Neural cell (in vitro differentiated cells): ENCODE measurements around the gene NFAM1. TPM values are rescaled to one million over a fixed set of nuclear protein-coding genes. Genes with fewer than 3 reads are reported as not detected.

Experiments used
- H2AFZ ChIP-seq: fragments of 200-600, 300-800 bp; sonication (generic), shearing (Covaris generic); 2 replicates; pipeline ENCODE4 v1.6.0; 2014; ENCODE audit warnings: low read depth, mild to moderate bottlenecking, antibody characterized with exemption, low read length, moderate library complexity
- H3F3A ChIP-seq: fragments of 200-600 bp; shearing (Covaris generic); 2 replicates; pipeline ENCODE4 v1.6.1; 2016; ENCODE audit warnings: mild to moderate bottlenecking, moderate library complexity, mixed read lengths, antibody characterized with exemption, low read length; ENCODE audit not compliant: insufficient read depth, poor library complexity, severe bottlenecking
- H3K27ac ChIP-seq: fragments of 200-600, 300-800 bp; sonication (generic), shearing (Covaris generic); 2 replicates; pipeline ENCODE4 v1.5.1; 2014; ENCODE audit warnings: mild to moderate bottlenecking, low read length, moderate library complexity
- H3K27me3 ChIP-seq: fragments of 300-800, 200-600 bp; sonication (generic), shearing (Covaris generic); 2 replicates; pipeline ENCODE4 v1.6.0; 2014; ENCODE audit warnings: mild to moderate bottlenecking, low read depth, low read length, moderate library complexity; ENCODE audit not compliant: insufficient read depth
- H3K36me3 ChIP-seq: fragments of 300-800, 200-600 bp; sonication (generic), shearing (Covaris generic); 2 replicates; pipeline ENCODE4 v1.5.1; 2014; ENCODE audit warnings: mild to moderate bottlenecking, antibody characterized with exemption, low read length, moderate library complexity; ENCODE audit not compliant: insufficient read depth
- H3K4me2 ChIP-seq: fragments of 300-800, 200-600 bp; sonication (generic), shearing (Covaris generic); 2 replicates; pipeline ENCODE4 v1.6.0; 2014; ENCODE audit warnings: mild to moderate bottlenecking, low read length
- H3K4me3 ChIP-seq: fragments of 300-800, 200-600 bp; sonication (generic), shearing (Covaris generic); 2 replicates; pipeline ENCODE4 v1.5.1; 2014; ENCODE audit warnings: mild to moderate bottlenecking, low read length, moderate library complexity
- H3K79me2 ChIP-seq: fragments of 200-600 bp; shearing (Covaris generic); replicated peaks from 2 replicates; pipeline ENCODE4 v1.6.0; 2014; ENCODE audit warnings: mild to moderate bottlenecking, low read length, moderate library complexity; ENCODE audit not compliant: insufficient read depth
- H3K9ac ChIP-seq: fragments of 300-800, 200-600 bp; sonication (generic), shearing (Covaris generic); 2 replicates; pipeline ENCODE4 v1.6.1; 2016; ENCODE audit warnings: mild to moderate bottlenecking, low read length, mixed read lengths
- H3K9me2 ChIP-seq: fragments of 200-600 bp; shearing (Covaris generic); 2 replicates; pipeline ENCODE4 v1.6.1; 2016; ENCODE audit warnings: mild to moderate bottlenecking, low read length, mixed read lengths; ENCODE audit not compliant: insufficient read depth
- H3K9me3 ChIP-seq: fragments of 200-600, 300-800 bp; sonication (generic), shearing (Covaris generic); 2 replicates; pipeline ENCODE4 v1.6.1; 2016; ENCODE audit warnings: mild to moderate bottlenecking, mixed run types, low read length, moderate library complexity, mixed read lengths
- H4K20me1 ChIP-seq: fragments of 200-600 bp; shearing (Covaris generic); 2 replicates; pipeline ENCODE4 v1.6.1; 2016; ENCODE audit warnings: mild to moderate bottlenecking, mixed run types; ENCODE audit not compliant: insufficient read depth
- EP300 ChIP-seq: fragments of 450-650 bp; conservative IDR thresholded peaks from 2 replicates; pipeline ENCODE4 v1.6.1; 2014; ENCODE audit warnings: antibody characterized with exemption, mild to moderate bottlenecking, moderate library complexity; ENCODE audit not compliant: poor library complexity, severe bottlenecking
- EZH2 ChIP-seq: fragments of 200-600, 300-800 bp; shearing (Covaris generic), sonication (generic); IDR thresholded peaks from 2 replicates; pipeline ENCODE4 v1.6.1; 2014; ENCODE audit warnings: antibody characterized with exemption, low read length, borderline replicate concordance, mild to moderate bottlenecking; ENCODE audit not compliant: insufficient read depth, poor library complexity, severe bottlenecking
- MXI1 ChIP-seq: fragments of 450-650 bp; conservative IDR thresholded peaks from 2 replicates; pipeline ENCODE4 v1.6.1; 2014; ENCODE audit warnings: antibody characterized with exemption, mild to moderate bottlenecking; ENCODE audit not compliant: poor library complexity, severe bottlenecking
- POLR2AphosphoS5 ChIP-seq: IDR thresholded peaks from 2 replicates; pipeline ENCODE4 v1.6.1; 2012
- RAD21 ChIP-seq: fragments of 450-650 bp; conservative IDR thresholded peaks from 2 replicates; pipeline ENCODE4 v1.6.1; 2014; ENCODE audit warnings: antibody characterized with exemption, mild to moderate bottlenecking, moderate library complexity
- SMC3 ChIP-seq: fragments of 450-650 bp; conservative IDR thresholded peaks from 2 replicates; pipeline ENCODE4 v1.6.1; 2014; ENCODE audit warnings: antibody characterized with exemption, mild to moderate bottlenecking, moderate library complexity; ENCODE audit not compliant: poor library complexity
- TAF1 ChIP-seq: IDR thresholded peaks from 2 replicates; pipeline ENCODE4 v1.6.1; 2012; ENCODE audit warnings: low read depth
- polyA plus RNA-seq: library from polyadenylated mRNA; depleted of rRNA; stranded (reverse); fragments of >200 nt; gene quantifications from 2 replicates; pipeline ENCODE4 v1.2.3, GENCODE V29; 2014
- TF ChIP-seq, protein P1 (sequence below): IDR thresholded peaks from 2 replicates; pipeline ENCODE4 v1.6.1; 2012; ENCODE audit warnings: borderline replicate concordance
- TF ChIP-seq, protein P2 (sequence below): fragments of 450-650 bp; IDR thresholded peaks from 2 replicates; pipeline ENCODE4 v1.5.1; 2014; ENCODE audit warnings: antibody characterized with exemption, mild to moderate bottlenecking, moderate library complexity; ENCODE audit not compliant: poor library complexity, severe bottlenecking

Gene NFAM1
- polyA plus RNA-seq, 1 donor from 2014 or later = 0.05 TPM

DNA sequence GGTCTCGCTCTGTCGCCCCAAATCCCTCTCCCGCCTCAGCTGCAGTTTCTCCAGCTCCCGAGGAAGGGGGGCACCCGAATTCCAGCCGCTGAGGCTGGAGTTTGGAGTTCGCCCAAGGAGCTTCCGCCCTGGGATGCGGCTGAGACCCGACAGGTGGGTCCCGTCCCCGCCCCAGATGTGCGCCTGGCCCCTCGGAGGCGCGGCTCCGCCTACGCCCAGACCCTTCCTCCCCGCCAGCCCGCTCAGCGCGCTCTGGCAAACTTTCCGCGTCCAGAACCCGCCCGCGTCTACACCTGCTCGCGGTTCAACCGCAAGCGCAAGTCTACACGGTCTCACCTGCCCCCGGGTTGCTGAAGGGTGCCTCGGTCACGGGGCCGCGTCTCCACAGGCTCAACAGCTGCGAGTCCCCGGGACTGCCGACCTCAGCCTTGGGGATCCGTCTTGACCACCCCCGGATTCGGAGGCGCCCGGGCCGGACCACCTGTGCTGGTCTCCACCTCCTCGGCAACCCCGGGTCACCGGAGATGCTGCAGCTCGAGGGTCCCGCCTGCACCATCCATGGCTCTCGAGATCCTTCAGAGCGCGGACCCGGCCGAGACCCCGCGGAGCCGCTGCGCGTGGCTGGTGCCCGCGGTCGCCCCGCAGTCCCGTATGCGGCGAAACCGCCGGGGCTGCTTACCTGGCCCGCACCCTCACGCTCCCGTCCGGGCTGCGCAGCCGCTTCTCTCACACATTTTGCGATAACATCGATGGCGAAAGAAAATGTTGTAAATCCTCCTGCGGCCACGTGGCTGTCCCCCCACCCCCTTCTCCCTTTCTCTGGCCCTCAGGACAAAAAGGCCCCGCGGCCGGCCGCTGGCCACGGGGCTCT is 63.6 kb downstream of the NFAM1 start:
- peak overlapping the region; percentile 92 for H3K4me3 ChIP-seq
- peak; percentile 52 for TF ChIP-seq RAD21
- TF ChIP-seq, protein P1, sequence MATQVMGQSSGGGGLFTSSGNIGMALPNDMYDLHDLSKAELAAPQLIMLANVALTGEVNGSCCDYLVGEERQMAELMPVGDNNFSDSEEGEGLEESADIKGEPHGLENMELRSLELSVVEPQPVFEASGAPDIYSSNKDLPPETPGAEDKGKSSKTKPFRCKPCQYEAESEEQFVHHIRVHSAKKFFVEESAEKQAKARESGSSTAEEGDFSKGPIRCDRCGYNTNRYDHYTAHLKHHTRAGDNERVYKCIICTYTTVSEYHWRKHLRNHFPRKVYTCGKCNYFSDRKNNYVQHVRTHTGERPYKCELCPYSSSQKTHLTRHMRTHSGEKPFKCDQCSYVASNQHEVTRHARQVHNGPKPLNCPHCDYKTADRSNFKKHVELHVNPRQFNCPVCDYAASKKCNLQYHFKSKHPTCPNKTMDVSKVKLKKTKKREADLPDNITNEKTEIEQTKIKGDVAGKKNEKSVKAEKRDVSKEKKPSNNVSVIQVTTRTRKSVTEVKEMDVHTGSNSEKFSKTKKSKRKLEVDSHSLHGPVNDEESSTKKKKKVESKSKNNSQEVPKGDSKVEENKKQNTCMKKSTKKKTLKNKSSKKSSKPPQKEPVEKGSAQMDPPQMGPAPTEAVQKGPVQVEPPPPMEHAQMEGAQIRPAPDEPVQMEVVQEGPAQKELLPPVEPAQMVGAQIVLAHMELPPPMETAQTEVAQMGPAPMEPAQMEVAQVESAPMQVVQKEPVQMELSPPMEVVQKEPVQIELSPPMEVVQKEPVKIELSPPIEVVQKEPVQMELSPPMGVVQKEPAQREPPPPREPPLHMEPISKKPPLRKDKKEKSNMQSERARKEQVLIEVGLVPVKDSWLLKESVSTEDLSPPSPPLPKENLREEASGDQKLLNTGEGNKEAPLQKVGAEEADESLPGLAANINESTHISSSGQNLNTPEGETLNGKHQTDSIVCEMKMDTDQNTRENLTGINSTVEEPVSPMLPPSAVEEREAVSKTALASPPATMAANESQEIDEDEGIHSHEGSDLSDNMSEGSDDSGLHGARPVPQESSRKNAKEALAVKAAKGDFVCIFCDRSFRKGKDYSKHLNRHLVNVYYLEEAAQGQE = peak; percentile 7
- TF ChIP-seq TAF1 = peak; percentile 22
- peak; percentile 11 for TF ChIP-seq POLR2AphosphoS5
- peak; percentile 82 for TF ChIP-seq MXI1
- TF ChIP-seq, protein P2, sequence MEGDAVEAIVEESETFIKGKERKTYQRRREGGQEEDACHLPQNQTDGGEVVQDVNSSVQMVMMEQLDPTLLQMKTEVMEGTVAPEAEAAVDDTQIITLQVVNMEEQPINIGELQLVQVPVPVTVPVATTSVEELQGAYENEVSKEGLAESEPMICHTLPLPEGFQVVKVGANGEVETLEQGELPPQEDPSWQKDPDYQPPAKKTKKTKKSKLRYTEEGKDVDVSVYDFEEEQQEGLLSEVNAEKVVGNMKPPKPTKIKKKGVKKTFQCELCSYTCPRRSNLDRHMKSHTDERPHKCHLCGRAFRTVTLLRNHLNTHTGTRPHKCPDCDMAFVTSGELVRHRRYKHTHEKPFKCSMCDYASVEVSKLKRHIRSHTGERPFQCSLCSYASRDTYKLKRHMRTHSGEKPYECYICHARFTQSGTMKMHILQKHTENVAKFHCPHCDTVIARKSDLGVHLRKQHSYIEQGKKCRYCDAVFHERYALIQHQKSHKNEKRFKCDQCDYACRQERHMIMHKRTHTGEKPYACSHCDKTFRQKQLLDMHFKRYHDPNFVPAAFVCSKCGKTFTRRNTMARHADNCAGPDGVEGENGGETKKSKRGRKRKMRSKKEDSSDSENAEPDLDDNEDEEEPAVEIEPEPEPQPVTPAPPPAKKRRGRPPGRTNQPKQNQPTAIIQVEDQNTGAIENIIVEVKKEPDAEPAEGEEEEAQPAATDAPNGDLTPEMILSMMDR = no peak
- no peak for TF ChIP-seq EZH2
- TF ChIP-seq SMC3 = peak; percentile 69
- TF ChIP-seq EP300 = no peak
- H3K27me3 ChIP-seq = peaks cover 4% of the 10 kb centered on the region
- H3K36me3 ChIP-seq = no peaks in the 10 kb centered on the region
- H3K9me3 ChIP-seq = no peaks in the 10 kb centered on the region
- H3K9ac ChIP-seq = peak overlapping the region; percentile 78
- peak overlapping the region; percentile 65 for H3K27ac ChIP-seq
- peaks cover 34% of the 10 kb centered on the region for H3K79me2 ChIP-seq
- H3F3A ChIP-seq = no peaks in the 10 kb centered on the region
- no peaks in the 10 kb centered on the region for H4K20me1 ChIP-seq
- peak overlapping the region; percentile 14 for H2AFZ ChIP-seq
- H3K4me2 ChIP-seq = peak overlapping the region; percentile 67
- H3K9me2 ChIP-seq = no peaks in the 10 kb centered on the region

DNA sequence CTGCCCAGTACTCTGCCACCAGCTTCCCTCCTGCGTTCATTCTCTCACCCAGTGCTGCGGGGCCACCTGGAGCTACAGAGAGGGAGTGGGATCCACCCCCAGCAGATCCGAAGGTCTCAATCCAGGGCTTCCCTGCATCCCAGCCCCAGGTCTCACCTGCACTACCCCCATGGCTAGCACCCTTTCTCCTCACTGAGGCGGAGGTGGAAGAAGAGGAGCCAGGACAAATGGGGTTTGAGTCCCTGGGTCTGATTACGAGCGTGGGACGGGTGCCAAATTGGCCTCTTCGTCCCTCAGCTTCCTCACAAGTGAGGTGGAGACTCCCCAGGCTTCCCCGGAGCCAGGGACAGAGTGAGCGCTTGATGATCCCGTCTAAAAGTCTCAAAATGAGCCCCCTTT is 64.2 kb downstream of the NFAM1 start:
- Histone ChIP-seq H3K27me3 (peaks cover 4% of the 10 kb centered on the region), H2AFZ (no peak overlapping the region), H3K9me2 (no peaks in the 10 kb centered on the region), H3K79me2 (peaks cover 38% of the 10 kb centered on the region), H3F3A (no peaks in the 10 kb centered on the region), H3K4me3 (peak overlapping the region; percentile 92), H3K27ac (peak overlapping the region; percentile 65), H3K36me3 (no peaks in the 10 kb centered on the region), H3K9ac (peak overlapping the region; percentile 78), H3K9me3 (no peaks in the 10 kb centered on the region), H4K20me1 (no peaks in the 10 kb centered on the region), H3K4me2 (peak overlapping the region; percentile 67)
- peak; percentile 47 for TF ChIP-seq RAD21
- TF ChIP-seq, protein P2 = no peak
